Measurements from ENCODE around the gene SLC2A2. TPM values are rescaled to one million over a fixed set of nuclear protein-coding genes. Genes with fewer than 3 reads are reported as not detected.

The SLC2A2 gene
- total and polyA plus RNA-seq, 8 donors, result 2.9 TPM; not detected in 7

- no peaks in the 10 kb centered on the region for H3K27me3 ChIP-seq
- no peak overlapping the region for H3K27ac ChIP-seq
- TF ChIP-seq POLR2AphosphoS5 (IDR thresholded peaks at IDR 0.05) (no peak), CTCF (IDR thresholded peaks at IDR 0.05) (peak in 5 of 7 experiments; percentile 38 to 50 (median 46))
- H3K4me1 ChIP-seq, result no peaks in the 10 kb centered on the region
- no peaks in the 10 kb centered on the region for H3K9me3 ChIP-seq
- WGBS, 5 donors, result 38 to 46% (median 43%) methylated on average over 4 of the region's 4 CpGs
- DNase-seq, result peak in 1 of 2 donors; percentile 67
- intact Hi-C loops (cut with DNase I; ENCODE audit: low total_unique reads), result loop anchor here (5.0 kb wide), 1 partner anchor 600 kb away; no protein-coding TSS in a partner anchor
- no peaks in the 10 kb centered on the region for H3K36me3 ChIP-seq
- H3K4me3 ChIP-seq, result no peak overlapping the region
Measured at GRCh38 chr3:170961616-170962400, 64.7 kb downstream of the SLC2A2 start.

- no peak overlapping the region for H3K27ac ChIP-seq
- no peak overlapping the region for H3K4me3 ChIP-seq
- H3K4me1 ChIP-seq, result no peaks in the 10 kb centered on the region
- H3K9me3 ChIP-seq, result no peaks in the 10 kb centered on the region
- intact Hi-C loops (cut with DNase I; ENCODE audit: low total_unique reads), result no loop called here
- no peaks in the 10 kb centered on the region for H3K36me3 ChIP-seq
- WGBS, 5 donors, result 85 to 96% (median 92%) methylated on average over 1 of the region's 1 CpG
- TF ChIP-seq POLR2A (IDR thresholded peaks at IDR 0.05) (no peak), POLR2AphosphoS5 (IDR thresholded peaks at IDR 0.05) (no peak), EP300 (IDR thresholded peaks at IDR 0.05) (no peak), CTCF (IDR thresholded peaks at IDR 0.05) (no peak)
- H3K27me3 ChIP-seq, result no peaks in the 10 kb centered on the region
- no peak for DNase-seq
Measured at GRCh38 chr3:170959457-170959856, 67.1 kb downstream of the SLC2A2 start.

- no peak overlapping the region for H3K27ac ChIP-seq
- no peak overlapping the region for H3K4me3 ChIP-seq
- no peaks in the 10 kb centered on the region for H3K36me3 ChIP-seq
- intact Hi-C loops (cut with DNase I; ENCODE audit: low total_unique reads), result no loop called here
- TF ChIP-seq CTCF (IDR thresholded peaks at IDR 0.05) (no peak), POLR2A (IDR thresholded peaks at IDR 0.05) (no peak), POLR2AphosphoS5 (IDR thresholded peaks at IDR 0.05) (no peak), EP300 (IDR thresholded peaks at IDR 0.05) (no peak)
- no peaks in the 10 kb centered on the region for H3K27me3 ChIP-seq
- DNase-seq, result no peak
- H3K9me3 ChIP-seq, result no peaks in the 10 kb centered on the region
- no peaks in the 10 kb centered on the region for H3K4me1 ChIP-seq
Measured at GRCh38 chr3:170956647-170957046, 69.9 kb downstream of the SLC2A2 start.

GRCh38 chr3:170953736-170954135, 72.8 kb downstream of the SLC2A2 start:
- 67 to 83% (median 75%) methylated on average over 12 of the region's 12 CpGs for WGBS, 5 donors
- H3K9me3 ChIP-seq, result no peaks in the 10 kb centered on the region
- TF ChIP-seq POLR2A (IDR thresholded peaks at IDR 0.05) (no peak), EP300 (IDR thresholded peaks at IDR 0.05) (no peak), POLR2AphosphoS5 (IDR thresholded peaks at IDR 0.05) (no peak), CTCF (IDR thresholded peaks at IDR 0.05) (no peak)
- DNase-seq, result no peak
- H3K27me3 ChIP-seq, result no peaks in the 10 kb centered on the region
- H3K4me1 ChIP-seq, result no peaks in the 10 kb centered on the region
- no peaks in the 10 kb centered on the region for H3K36me3 ChIP-seq
- no peak overlapping the region for H3K4me3 ChIP-seq
- intact Hi-C loops (cut with DNase I; ENCODE audit: low total_unique reads), result no loop called here
- no peak overlapping the region for H3K27ac ChIP-seq

Measured in stomach (tissue), 9 donors.